Fibroblast of pulmonary artery (primary cell): Measurements from ENCODE around the gene TBL1Y.

Source experiments
- DNase-seq: peaks from one replicate; pipeline ENCODE4 v3.0.0-alpha.2; 2010; ENCODE audit warnings: low read depth
- H3K4me3 ChIP-seq: replicated peaks from 2 replicates; pipeline ENCODE4 v1.5.1; 2011; ENCODE audit warnings: low read depth, mild to moderate bottlenecking, control low read depth, low read length, moderate library complexity
- CTCF ChIP-seq: IDR thresholded peaks from 2 replicates; pipeline ENCODE4 v1.5.1; 2011; ENCODE audit warnings: mild to moderate bottlenecking, control low read depth, low read length, inconsistent platforms; ENCODE audit errors: missing control alignments

TBL1Y gene

GRCh38 chrY:6995987-6996386 lies 85.5 kb downstream of the TBL1Y start:
- no peak for TF ChIP-seq CTCF
- no peak for DNase-seq
- no peak overlapping the region for H3K4me3 ChIP-seq

GRCh38 chrY:6997503-6998066 lies 87.1 kb downstream of the TBL1Y start:
- no peak for DNase-seq
- TF ChIP-seq CTCF = no peak
- H3K4me3 ChIP-seq = no peak overlapping the region

- no peak for TF ChIP-seq CTCF
- H3K4me3 ChIP-seq = no peak overlapping the region
- no peak for DNase-seq
Observed at GRCh38 chrY:6999905-7000304, 89.4 kb downstream of the TBL1Y start.

- H3K4me3 ChIP-seq = no peak overlapping the region
- no peak for TF ChIP-seq CTCF
- no peak for DNase-seq
Observed at GRCh38 chrY:7002581-7002980, 92.1 kb downstream of the TBL1Y start.

GRCh38 chrY:7007911-7008310 lies 97.4 kb downstream of the TBL1Y start:
- no peak overlapping the region for H3K4me3 ChIP-seq
- no peak for TF ChIP-seq CTCF
- DNase-seq = no peak

- TF ChIP-seq CTCF = no peak
- H3K4me3 ChIP-seq = no peak overlapping the region
- no peak for DNase-seq
Observed at GRCh38 chrY:7008578-7009355, 98.3 kb downstream of the TBL1Y start.

- no peak for TF ChIP-seq CTCF
- DNase-seq = no peak
Observed at GRCh38 chrY:7013051-7013450, 102.6 kb downstream of the TBL1Y start.

More at GRCh38 chrY:7013051-7013450, 102.6 kb downstream of the TBL1Y start:
- no peak overlapping the region for H3K4me3 ChIP-seq
